ENCODE results near the gene YES1. TPM values are rescaled to one million over a fixed set of nuclear protein-coding genes. Genes with fewer than 3 reads are reported as not detected.

YES1 gene
- 65.3 TPM for total RNA-seq

GRCh38 chr18:811892-812375 lies at the start of gene YES1:
YES1 (minus strand) TSS chr18:812242; CDS start chr18:756827, 55,415 bp downstream.

GRCh38 chr18:712401-713134 lies 99.5 kb downstream of the YES1 start, which contains the start of gene ENOSF1:
ENOSF1 (minus strand) TSS chr18:712630; CDS start chr18:712587, 43 bp downstream.

Small RNA genes lying within 50 kb of the gene (small RNA-seq; reads per million reads assigned to genes)
- gene BOLA2P1 = not detected
- not detected for gene RNU1-109P

Other genes with a start within 250 kb of the YES1 start
- not detected for gene CETN1, start 231.9 kb downstream of the YES1 start, total RNA-seq
- gene CLUL1, start 215.3 kb downstream of the YES1 start, total RNA-seq = 24.0 TPM
- 8.3 TPM for gene TYMS, start 154.6 kb downstream of the YES1 start, total RNA-seq
- 9.2 TPM for gene ENOSF1, start 99.6 kb downstream of the YES1 start, total RNA-seq
- 18.5 TPM for gene ADCYAP1, start 92.6 kb upstream of the YES1 start, total RNA-seq